ENCODE results near the gene SUGP2. TPM values are rescaled to one million over a fixed set of nuclear protein-coding genes. Genes with fewer than 3 reads are reported as not detected.

SUGP2 gene
- polyA plus RNA-seq, 3 donors = 7.6 to 143 (median 8.2) TPM

DNA sequence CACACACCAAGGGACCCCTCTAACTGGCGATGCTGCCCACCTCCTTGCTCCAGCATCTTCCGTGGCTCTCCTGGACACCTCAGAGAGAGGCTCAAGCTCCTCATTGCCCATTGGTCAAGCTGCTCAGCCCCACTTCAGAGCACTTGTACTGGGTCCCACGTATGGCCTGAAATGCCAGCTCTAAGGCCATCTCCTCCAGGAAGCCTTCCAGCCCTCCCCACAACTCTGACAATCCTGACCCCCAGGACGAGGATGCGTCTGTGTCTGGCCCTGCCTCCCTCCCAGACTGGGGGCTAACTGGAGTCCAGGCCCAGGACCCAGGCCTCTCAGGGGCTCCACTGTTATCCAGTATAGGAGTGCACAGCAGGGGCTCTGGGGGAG lies 84.4 kb downstream of the SUGP2 start:
- H3K4me1 Mint-ChIP-seq = peaks cover 12% of the 10 kb centered on the region
- Histone ChIP-seq H3K79me2 (ENCODE audit: insufficient read depth, low read length) (no peaks in the 10 kb centered on the region), H4K20me1 (ENCODE audit: insufficient read depth, low read length) (no peaks in the 10 kb centered on the region), H3K36me3 (replicated peaks in 1 of 2; ENCODE audit: control insufficient read depth in 1 of 2, insufficient read depth in 2 of 2, low read length in 2 of 2) (peaks cover 0 to 8% of the 10 kb centered on the region in 2 donors), H3K9me3 (replicated peaks in 1 of 2; ENCODE audit: control insufficient read depth in 1 of 2, insufficient read depth in 1 of 2, low read length in 2 of 2) (no peaks in the 10 kb centered on the region), H3K4me2 (replicated peaks; ENCODE audit: extremely low read depth, low read length, poor library complexity, severe bottlenecking) (no peak overlapping the region), H3K4me3 (replicated peaks in 1 of 3; ENCODE audit: low read depth in 2 of 3, low read length in 3 of 3) (no peak overlapping the region), H3K4me1 (ENCODE audit: control insufficient read depth in 1 of 2, insufficient read depth in 2 of 2, low read length in 2 of 2) (peaks cover 4 to 5% of the 10 kb centered on the region in 2 donors), H3K27ac (ENCODE audit: low read depth in 1 of 2, low read length in 2 of 2) (no peak overlapping the region), H3K9ac (ENCODE audit: insufficient read depth, low read length, poor library complexity, severe bottlenecking) (no peak overlapping the region), H2AFZ (ENCODE audit: insufficient read depth, low read depth, low read length, poor library complexity, severe bottlenecking) (no peak overlapping the region), H3K27me3 (ENCODE audit: control insufficient read depth in 2 of 2, insufficient read depth in 2 of 2, low read length in 2 of 2) (no peaks in the 10 kb centered on the region)
- peaks cover 0 to 6% (median 5%) of the 10 kb centered on the region in 3 donors for H3K27me3 Mint-ChIP-seq (ENCODE audit: low read depth in 3 of 3)
- no peak for DNase-seq
- H3K4me3 Mint-ChIP-seq = no peak overlapping the region
- H3K9me3 Mint-ChIP-seq = peaks cover 0 to 9% (median 2%) of the 10 kb centered on the region in 7 donors
- WGBS (ENCODE audit: insufficient coverage) = 94% methylated on average over 3 of the region's 5 CpGs
- no peak overlapping the region for H3K27ac Mint-ChIP-seq
- peaks cover 10 to 12% of the 10 kb centered on the region in 2 donors for H3K36me3 Mint-ChIP-seq
- intact Hi-C loops (cut with micrococcal nuclease) = no loop called here
- TF ChIP-seq, protein P1, sequence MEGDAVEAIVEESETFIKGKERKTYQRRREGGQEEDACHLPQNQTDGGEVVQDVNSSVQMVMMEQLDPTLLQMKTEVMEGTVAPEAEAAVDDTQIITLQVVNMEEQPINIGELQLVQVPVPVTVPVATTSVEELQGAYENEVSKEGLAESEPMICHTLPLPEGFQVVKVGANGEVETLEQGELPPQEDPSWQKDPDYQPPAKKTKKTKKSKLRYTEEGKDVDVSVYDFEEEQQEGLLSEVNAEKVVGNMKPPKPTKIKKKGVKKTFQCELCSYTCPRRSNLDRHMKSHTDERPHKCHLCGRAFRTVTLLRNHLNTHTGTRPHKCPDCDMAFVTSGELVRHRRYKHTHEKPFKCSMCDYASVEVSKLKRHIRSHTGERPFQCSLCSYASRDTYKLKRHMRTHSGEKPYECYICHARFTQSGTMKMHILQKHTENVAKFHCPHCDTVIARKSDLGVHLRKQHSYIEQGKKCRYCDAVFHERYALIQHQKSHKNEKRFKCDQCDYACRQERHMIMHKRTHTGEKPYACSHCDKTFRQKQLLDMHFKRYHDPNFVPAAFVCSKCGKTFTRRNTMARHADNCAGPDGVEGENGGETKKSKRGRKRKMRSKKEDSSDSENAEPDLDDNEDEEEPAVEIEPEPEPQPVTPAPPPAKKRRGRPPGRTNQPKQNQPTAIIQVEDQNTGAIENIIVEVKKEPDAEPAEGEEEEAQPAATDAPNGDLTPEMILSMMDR (IDR thresholded peaks at IDR 0.05) = no peak

DNA sequence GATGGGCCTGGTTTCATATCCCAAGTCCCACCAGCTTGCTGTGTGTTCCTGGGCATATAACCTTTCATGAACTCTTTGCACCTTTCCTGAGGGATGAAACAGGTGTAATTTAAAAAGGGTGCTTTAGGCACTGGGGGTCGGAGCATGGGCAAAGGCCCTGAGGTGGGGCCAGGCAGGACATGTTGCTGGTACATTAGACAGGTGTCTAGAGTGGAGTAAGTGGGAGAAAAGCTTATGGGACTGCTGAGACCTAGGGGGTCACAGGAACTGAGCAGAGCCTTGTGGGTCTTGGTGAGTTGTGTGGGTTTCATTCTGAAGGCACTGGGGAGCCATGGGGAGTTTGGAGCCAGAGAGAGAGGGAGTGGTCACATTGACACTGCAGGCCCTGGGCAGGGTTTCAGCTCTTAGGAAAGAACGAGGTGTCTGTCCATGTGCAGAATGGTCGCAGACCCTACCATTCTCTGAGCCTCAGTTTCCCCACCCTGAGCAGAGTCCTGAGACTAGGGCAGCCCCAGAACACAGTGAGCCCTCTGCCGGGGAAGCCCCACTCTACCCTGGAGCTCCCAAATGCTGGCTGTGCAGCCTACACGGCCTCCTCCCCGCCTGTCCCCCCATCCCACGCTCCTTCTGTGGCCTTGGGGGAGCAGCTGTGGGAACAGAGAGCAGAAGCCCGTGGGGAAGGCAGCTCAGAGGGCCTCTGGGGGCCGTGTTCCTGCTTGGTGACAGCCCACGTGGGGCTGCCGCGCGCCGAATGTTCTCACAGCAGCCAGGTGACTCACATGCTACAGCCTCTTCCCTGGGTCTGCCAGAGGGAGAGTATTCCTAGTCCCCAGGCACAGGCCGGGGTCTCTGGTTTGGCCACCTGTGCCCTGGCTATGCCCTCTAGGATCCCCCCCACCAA lies 85.0 kb downstream of the SUGP2 start:
- H3K4me1 Mint-ChIP-seq = peaks cover 12% of the 10 kb centered on the region
- H3K36me3 ChIP-seq (replicated peaks in 1 of 2; ENCODE audit: control insufficient read depth in 1 of 2, insufficient read depth in 2 of 2, low read length in 2 of 2) = peaks cover 0 to 8% of the 10 kb centered on the region in 2 donors
- H3K27ac Mint-ChIP-seq = no peak overlapping the region
- H3K27me3 ChIP-seq (ENCODE audit: control insufficient read depth in 2 of 2, insufficient read depth in 2 of 2, low read length in 2 of 2) = no peaks in the 10 kb centered on the region
- peaks cover 10 to 13% of the 10 kb centered on the region in 2 donors for H3K36me3 Mint-ChIP-seq
- H3K4me3 Mint-ChIP-seq = no peak overlapping the region
- DNase-seq = no peak
- WGBS (ENCODE audit: insufficient coverage) = 84% methylated on average over 13 of the region's 15 CpGs
- H3K27ac ChIP-seq (ENCODE audit: low read depth in 1 of 2, low read length in 2 of 2) = no peak overlapping the region
- TF ChIP-seq, protein P1 (IDR thresholded peaks at IDR 0.05) = no peak
- no peak overlapping the region for H3K9ac ChIP-seq (ENCODE audit: insufficient read depth, low read length, poor library complexity, severe bottlenecking)
- H3K4me3 ChIP-seq (replicated peaks in 1 of 3; ENCODE audit: low read depth in 2 of 3, low read length in 3 of 3) = no peak overlapping the region
- peaks cover 0 to 6% (median 5%) of the 10 kb centered on the region in 3 donors for H3K27me3 Mint-ChIP-seq (ENCODE audit: low read depth in 3 of 3)
- intact Hi-C loops (cut with micrococcal nuclease) = no loop called here
- H4K20me1 ChIP-seq (ENCODE audit: insufficient read depth, low read length) = no peaks in the 10 kb centered on the region
- no peak overlapping the region for H3K4me2 ChIP-seq (replicated peaks; ENCODE audit: extremely low read depth, low read length, poor library complexity, severe bottlenecking)
- H3K79me2 ChIP-seq (ENCODE audit: insufficient read depth, low read length) = no peaks in the 10 kb centered on the region
- H3K4me1 ChIP-seq (ENCODE audit: control insufficient read depth in 1 of 2, insufficient read depth in 2 of 2, low read length in 2 of 2) = peaks cover 4 to 5% of the 10 kb centered on the region in 2 donors
- H2AFZ ChIP-seq (ENCODE audit: insufficient read depth, low read depth, low read length, poor library complexity, severe bottlenecking) = no peak overlapping the region
- no peaks in the 10 kb centered on the region for H3K9me3 ChIP-seq (replicated peaks in 1 of 2; ENCODE audit: control insufficient read depth in 1 of 2, insufficient read depth in 1 of 2, low read length in 2 of 2)
- H3K9me3 Mint-ChIP-seq = peaks cover 0 to 9% (median 2%) of the 10 kb centered on the region in 7 donors
